ENCODE results near the gene SNRNP40.

DNA sequence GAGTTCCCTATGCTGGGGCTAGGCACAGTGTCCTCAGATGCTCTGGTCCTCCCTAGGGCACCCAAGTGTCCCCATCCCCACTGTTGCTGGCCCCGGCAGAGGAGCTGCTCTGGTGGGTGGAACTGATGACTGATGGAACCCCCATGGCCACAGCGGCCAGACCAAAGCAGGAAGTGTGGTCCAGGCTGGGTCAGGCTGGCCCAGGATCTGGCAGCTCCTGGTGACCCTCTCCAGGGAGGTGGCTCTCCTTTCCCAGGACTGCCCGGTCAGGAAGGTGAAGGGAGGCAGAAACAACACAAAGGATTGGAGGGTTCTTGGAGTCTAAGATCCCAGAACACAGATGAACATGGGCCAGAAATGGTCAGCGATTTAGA, 58.0 kb downstream of the SNRNP40 start:
- TF ChIP-seq, protein P1, sequence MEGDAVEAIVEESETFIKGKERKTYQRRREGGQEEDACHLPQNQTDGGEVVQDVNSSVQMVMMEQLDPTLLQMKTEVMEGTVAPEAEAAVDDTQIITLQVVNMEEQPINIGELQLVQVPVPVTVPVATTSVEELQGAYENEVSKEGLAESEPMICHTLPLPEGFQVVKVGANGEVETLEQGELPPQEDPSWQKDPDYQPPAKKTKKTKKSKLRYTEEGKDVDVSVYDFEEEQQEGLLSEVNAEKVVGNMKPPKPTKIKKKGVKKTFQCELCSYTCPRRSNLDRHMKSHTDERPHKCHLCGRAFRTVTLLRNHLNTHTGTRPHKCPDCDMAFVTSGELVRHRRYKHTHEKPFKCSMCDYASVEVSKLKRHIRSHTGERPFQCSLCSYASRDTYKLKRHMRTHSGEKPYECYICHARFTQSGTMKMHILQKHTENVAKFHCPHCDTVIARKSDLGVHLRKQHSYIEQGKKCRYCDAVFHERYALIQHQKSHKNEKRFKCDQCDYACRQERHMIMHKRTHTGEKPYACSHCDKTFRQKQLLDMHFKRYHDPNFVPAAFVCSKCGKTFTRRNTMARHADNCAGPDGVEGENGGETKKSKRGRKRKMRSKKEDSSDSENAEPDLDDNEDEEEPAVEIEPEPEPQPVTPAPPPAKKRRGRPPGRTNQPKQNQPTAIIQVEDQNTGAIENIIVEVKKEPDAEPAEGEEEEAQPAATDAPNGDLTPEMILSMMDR (IDR thresholded peaks at IDR 0.05) = no peak
- TF ChIP-seq EP300 (IDR thresholded peaks at IDR 0.05; ENCODE audit: low read depth) = no peak
